Left ventricle myocardium inferior (tissue), 1 donor: ENCODE measurements around the gene ELOF1. TPM values are rescaled to one million over a fixed set of nuclear protein-coding genes. Genes with fewer than 3 reads are reported as not detected.

Experiments
- DNase-seq: peaks from one replicate; pipeline ENCODE4 v3.0.0-alpha.2; 2020
- H3K27ac ChIP-seq: fragments of 200-600 bp; replicated peaks from 2 replicates; pipeline ENCODE4 v1.8.0; 2021
- H3K27me3 ChIP-seq: fragments of 200-600 bp; 2 replicates; pipeline ENCODE4 v1.8.0; 2021; ENCODE audit warnings: low read depth
- H3K36me3 ChIP-seq: fragments of 200-600 bp; 2 replicates; pipeline ENCODE4 v1.8.0; 2021
- H3K4me1 ChIP-seq: fragments of 200-600 bp; 2 replicates; pipeline ENCODE4 v1.8.0; 2021
- H3K4me3 ChIP-seq: fragments of 200-600 bp; 2 replicates; pipeline ENCODE4 v1.8.0; 2021; ENCODE audit warnings: mild to moderate bottlenecking, moderate library complexity
- H3K9me3 ChIP-seq: fragments of 200-600 bp; replicated peaks from 2 replicates; pipeline ENCODE4 v1.8.0; 2021
- intact Hi-C: fragments of 100-400 bp; cut with micrococcal nuclease; formaldehyde crosslinking; loops from one replicate; pipeline ENCODE4 v1.11.0; 2022
- total RNA-seq: library from RNA; stranded (reverse); fragmentation: NEBNext Ultra II Directional; extraction: Animal tissue kit (Norgen Biotek cat#: 25700); gene quantifications from one replicate; pipeline ENCODE4 v1.2.1, GENCODE V29; 2021
- TF ChIP-seq, protein P1 (sequence below): fragments of 200-600 bp; IDR thresholded peaks from 2 replicates; pipeline ENCODE4 v1.8.0; 2021; ENCODE audit warnings: antibody characterized with exemption, mild to moderate bottlenecking, borderline replicate concordance
- donor health status: DM: no; HTN: yes; CAD: no; lungs with severe emphysema.

ELOF1 gene
- total RNA-seq, 1 donor from 2014 or later = 33.1 TPM

DNA sequence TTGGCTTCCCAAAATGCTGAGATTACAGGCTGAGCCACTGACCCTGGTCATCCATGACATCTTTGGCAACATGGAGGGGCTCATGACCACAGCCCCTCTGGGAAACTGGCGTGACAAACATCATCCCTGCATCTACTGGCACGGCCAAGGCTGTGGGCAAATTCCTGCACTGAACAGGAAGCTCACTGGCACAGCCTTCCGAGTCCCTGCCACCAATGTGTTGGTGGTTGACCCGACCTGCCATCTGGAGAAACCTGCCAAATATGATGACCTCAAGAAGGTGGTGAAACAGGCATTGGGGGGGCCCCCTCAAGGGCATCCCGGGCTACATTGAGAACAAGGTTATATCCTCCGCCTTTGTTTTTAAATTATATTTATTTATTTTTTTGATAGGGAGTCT lies 27.3 kb upstream of the ELOF1 start:
- intact Hi-C loops = no loop called here

DNA sequence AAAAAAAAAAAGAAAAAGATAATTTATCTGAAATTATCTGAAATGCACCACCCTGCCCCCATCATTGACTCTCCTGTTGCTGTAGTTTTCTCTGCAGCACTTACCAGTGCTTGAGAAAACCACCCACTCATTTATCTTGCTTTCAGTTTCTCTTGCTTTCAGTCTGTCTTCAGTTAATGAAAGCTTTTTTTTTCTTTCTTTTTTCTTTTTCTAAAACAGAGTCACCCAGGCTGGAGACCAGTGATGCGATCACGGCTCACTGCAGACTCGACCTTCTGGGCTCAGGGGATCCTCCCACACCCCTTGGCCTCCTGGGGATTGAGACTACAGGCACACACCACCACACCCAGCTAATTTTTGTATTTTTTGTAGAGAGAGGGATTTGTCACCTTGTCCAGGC lies 22.7 kb upstream of the ELOF1 start:
- TF ChIP-seq, protein P1, sequence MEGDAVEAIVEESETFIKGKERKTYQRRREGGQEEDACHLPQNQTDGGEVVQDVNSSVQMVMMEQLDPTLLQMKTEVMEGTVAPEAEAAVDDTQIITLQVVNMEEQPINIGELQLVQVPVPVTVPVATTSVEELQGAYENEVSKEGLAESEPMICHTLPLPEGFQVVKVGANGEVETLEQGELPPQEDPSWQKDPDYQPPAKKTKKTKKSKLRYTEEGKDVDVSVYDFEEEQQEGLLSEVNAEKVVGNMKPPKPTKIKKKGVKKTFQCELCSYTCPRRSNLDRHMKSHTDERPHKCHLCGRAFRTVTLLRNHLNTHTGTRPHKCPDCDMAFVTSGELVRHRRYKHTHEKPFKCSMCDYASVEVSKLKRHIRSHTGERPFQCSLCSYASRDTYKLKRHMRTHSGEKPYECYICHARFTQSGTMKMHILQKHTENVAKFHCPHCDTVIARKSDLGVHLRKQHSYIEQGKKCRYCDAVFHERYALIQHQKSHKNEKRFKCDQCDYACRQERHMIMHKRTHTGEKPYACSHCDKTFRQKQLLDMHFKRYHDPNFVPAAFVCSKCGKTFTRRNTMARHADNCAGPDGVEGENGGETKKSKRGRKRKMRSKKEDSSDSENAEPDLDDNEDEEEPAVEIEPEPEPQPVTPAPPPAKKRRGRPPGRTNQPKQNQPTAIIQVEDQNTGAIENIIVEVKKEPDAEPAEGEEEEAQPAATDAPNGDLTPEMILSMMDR = no peak
- no peaks in the 10 kb centered on the region for H3K36me3 ChIP-seq
- peaks cover 11% of the 10 kb centered on the region for H3K4me1 ChIP-seq
- no peaks in the 10 kb centered on the region for H3K9me3 ChIP-seq
- H3K4me3 ChIP-seq = no peak overlapping the region
- no peak overlapping the region for H3K27ac ChIP-seq
- intact Hi-C loops = no loop called here
- DNase-seq = no peak
- peaks cover 22% of the 10 kb centered on the region for H3K27me3 ChIP-seq

More for the DNA sequence above, 27.3 kb upstream of the ELOF1 start:
- Histone ChIP-seq H3K9me3 (no peaks in the 10 kb centered on the region), H3K36me3 (no peaks in the 10 kb centered on the region), H3K27me3 (no peaks in the 10 kb centered on the region), H3K4me3 (no peak overlapping the region), H3K27ac (no peak overlapping the region), H3K4me1 (peaks cover 5% of the 10 kb centered on the region)
- DNase-seq = no peak
- TF ChIP-seq, protein P1 = no peak

DNA sequence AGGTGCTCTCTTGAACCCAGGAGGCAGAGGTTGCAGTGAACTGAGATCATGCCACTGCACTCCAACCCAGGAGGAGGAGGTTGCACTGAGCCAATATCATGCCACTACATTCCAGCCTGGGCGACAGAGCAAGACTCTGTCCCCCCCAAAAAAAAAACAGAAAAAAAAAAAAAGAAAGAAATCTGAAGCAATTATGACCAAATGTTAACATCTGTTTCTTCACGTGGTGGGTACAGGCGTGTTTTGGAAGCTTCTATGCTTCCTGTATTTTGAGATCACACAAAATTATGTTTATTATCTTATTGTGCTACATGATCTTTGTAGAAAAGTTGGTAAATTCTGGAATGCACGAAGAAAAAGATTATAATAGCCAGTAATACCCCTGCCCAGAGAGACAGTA lies 21.1 kb upstream of the ELOF1 start:
- intact Hi-C loops = no loop called here
- H3K9me3 ChIP-seq = no peaks in the 10 kb centered on the region
- TF ChIP-seq, protein P1 = no peak
- H3K4me3 ChIP-seq = no peak overlapping the region
- H3K4me1 ChIP-seq = peaks cover 11% of the 10 kb centered on the region
- no peak for DNase-seq
- no peaks in the 10 kb centered on the region for H3K36me3 ChIP-seq
- H3K27me3 ChIP-seq = peaks cover 22% of the 10 kb centered on the region
- H3K27ac ChIP-seq = no peak overlapping the region

DNA sequence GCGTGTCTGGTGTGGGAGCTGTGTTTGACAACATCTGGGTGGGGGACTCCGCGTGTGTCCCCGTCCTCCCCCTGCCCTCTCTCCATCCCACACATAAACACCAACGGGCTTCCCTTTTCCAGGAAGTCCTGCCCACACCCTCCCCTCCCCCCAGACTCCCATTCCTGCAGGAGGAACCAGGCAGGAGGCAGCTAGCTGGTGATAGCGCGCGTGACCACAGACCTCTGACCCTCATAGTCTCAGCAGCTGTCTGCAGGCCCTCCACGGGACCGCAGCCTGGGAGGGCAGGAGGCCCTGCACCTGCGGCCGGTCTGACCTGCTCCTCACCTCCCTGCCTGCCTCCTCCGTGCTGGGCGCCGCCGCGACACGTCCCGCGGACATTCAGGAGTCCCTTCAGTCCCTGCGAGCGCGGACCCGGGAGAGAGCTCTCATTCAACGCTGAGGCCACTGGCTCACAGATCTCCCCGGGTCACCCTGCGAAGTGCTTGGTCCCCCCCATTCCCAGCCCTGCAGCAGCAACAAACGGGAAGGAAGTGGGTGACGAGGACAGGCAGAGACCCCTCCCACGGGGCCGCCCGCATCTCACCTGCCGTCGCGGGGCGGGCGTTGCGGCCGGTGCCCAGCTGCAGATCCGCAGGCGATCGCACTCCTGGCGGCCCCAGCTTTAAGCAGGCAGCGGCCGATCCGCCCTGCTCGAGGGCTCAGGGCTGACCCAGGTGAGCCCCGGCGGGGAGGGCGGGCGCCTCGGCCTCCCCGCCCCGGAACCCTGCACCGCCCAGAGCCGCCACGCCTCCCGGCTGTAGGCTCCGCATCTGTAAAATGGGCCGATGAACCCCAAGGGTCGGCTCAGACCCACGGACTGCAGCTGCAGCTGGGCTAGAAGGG lies 19.5 kb upstream of the ELOF1 start:
- Histone ChIP-seq H3K36me3 (no peaks in the 10 kb centered on the region), H3K4me3 (peak overlapping the region; percentile 52), H3K27me3 (peaks cover 22% of the 10 kb centered on the region), H3K4me1 (peaks cover 11% of the 10 kb centered on the region), H3K27ac (no peak overlapping the region), H3K9me3 (no peaks in the 10 kb centered on the region)
- intact Hi-C loops = no loop called here
- TF ChIP-seq, protein P1 = no peak
- peak; percentile 42 for DNase-seq

- no peak for DNase-seq
- no peaks in the 10 kb centered on the region for H3K9me3 ChIP-seq
- intact Hi-C loops = no loop called here
- peaks cover 22% of the 10 kb centered on the region for H3K27me3 ChIP-seq
- no peaks in the 10 kb centered on the region for H3K36me3 ChIP-seq
- peaks cover 11% of the 10 kb centered on the region for H3K4me1 ChIP-seq
- H3K27ac ChIP-seq = no peak within 1 kb of the TSS
- TF ChIP-seq, protein P1 = no peak
- H3K4me3 ChIP-seq = peak within 1 kb of the TSS; percentile 52
Measured at GRCh38 chr19:11577451-11578257, 18.6 kb upstream of the ELOF1 start, which contains the start of gene ACP5. ACP5 (minus strand) TSS chr19:11577645; CDS start chr19:11577317, 328 bp downstream.
